ENCODE data around the gene MCMBP.

Gene MCMBP

GRCh38 chr10:119811122-119811521, 61.5 kb downstream of the MCMBP start:
- Histone ChIP-seq H3K4me1 (ENCODE audit: control insufficient read depth, insufficient read depth, low read length) (peaks cover 7% of the 10 kb centered on the region; the same call in 1 of the 2 replicates), H3K36me3 (ENCODE audit: control insufficient read depth in 2 of 2, insufficient read depth in 1 of 2, low read length in 2 of 2) (peaks cover 0 to 17% of the 10 kb centered on the region in 2 experiments; a peak in 2 of 3 replicates), H3K4me3 (ENCODE audit: low read depth, low read length) (no peak overlapping the region), H3K27ac (ENCODE audit: extremely low read depth, low read depth, low read length) (no peak overlapping the region), H3K9me3 (ENCODE audit: control insufficient read depth, insufficient read depth, low read depth, low read length) (no peaks in the 10 kb centered on the region)
- POLR2A ChIA-PET, result no interaction called here
- CTCF ChIA-PET, result interaction anchor here (0.8 to 1.8 kb wide), 3 partner anchors 60 to 61 kb away, joined by 3 to 11 read pairs (median 4); no protein-coding TSS in a partner anchor
- TF ChIP-seq, protein P1, sequence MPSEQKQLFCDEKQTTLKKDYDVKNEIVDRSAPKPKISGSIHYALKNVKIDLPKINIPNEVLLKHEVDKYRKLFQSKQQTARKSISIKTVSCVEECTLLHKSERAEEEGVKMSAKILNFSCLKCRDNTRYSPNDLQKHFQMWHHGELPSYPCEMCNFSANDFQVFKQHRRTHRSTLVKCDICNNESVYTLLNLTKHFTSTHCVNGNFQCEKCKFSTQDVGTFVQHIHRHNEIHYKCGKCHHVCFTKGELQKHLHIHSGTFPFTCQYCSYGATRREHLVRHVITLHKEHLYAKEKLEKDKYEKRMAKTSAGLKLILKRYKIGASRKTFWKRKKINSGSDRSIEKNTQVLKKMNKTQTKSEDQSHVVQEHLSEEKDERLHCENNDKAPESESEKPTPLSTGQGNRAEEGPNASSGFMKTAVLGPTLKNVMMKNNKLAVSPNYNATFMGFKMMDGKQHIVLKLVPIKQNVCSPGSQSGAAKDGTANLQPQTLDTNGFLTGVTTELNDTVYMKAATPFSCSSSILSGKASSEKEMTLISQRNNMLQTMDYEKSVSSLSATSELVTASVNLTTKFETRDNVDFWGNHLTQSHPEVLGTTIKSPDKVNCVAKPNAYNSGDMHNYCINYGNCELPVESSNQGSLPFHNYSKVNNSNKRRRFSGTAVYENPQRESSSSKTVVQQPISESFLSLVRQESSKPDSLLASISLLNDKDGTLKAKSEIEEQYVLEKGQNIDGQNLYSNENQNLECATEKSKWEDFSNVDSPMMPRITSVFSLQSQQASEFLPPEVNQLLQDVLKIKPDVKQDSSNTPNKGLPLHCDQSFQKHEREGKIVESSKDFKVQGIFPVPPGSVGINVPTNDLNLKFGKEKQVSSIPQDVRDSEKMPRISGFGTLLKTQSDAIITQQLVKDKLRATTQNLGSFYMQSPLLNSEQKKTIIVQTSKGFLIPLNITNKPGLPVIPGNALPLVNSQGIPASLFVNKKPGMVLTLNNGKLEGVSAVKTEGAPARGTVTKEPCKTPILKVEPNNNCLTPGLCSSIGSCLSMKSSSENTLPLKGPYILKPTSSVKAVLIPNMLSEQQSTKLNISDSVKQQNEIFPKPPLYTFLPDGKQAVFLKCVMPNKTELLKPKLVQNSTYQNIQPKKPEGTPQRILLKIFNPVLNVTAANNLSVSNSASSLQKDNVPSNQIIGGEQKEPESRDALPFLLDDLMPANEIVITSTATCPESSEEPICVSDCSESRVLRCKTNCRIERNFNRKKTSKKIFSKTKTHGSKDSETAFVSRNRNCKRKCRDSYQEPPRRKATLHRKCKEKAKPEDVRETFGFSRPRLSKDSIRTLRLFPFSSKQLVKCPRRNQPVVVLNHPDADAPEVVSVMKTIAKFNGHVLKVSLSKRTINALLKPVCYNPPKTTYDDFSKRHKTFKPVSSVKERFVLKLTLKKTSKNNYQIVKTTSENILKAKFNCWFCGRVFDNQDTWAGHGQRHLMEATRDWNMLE (tag by site-specific recombination; conservative IDR thresholded peaks at IDR 0.05; ENCODE audit: low read depth), result no peak
- no peak for TF ChIP-seq ZNF37A (tag by site-specific recombination; IDR thresholded peaks at IDR 0.05)
- TF ChIP-seq ZNF626 (tag by site-specific recombination; IDR thresholded peaks at IDR 0.05), result no peak
- TF ChIP-seq ZNF24 (tag by site-specific recombination; IDR thresholded peaks at IDR 0.05), result no peak
- no peak for TF ChIP-seq KLF8 (tag by site-specific recombination; IDR thresholded peaks at IDR 0.05)
- TF ChIP-seq ZNF19 (tag by site-specific recombination; IDR thresholded peaks at IDR 0.05; ENCODE audit: low read depth), result no peak

GRCh38 chr10:119807960-119808697, 64.5 kb downstream of the MCMBP start:
- Histone ChIP-seq H3K36me3 (ENCODE audit: control insufficient read depth in 2 of 2, insufficient read depth in 1 of 2, low read length in 2 of 2) (peaks cover 8 to 19% of the 10 kb centered on the region in 2 experiments), H3K4me3 (ENCODE audit: low read depth, low read length) (no peak overlapping the region), H3K9me3 (ENCODE audit: control insufficient read depth, insufficient read depth, low read depth, low read length) (no peaks in the 10 kb centered on the region), H3K27ac (ENCODE audit: extremely low read depth, low read depth, low read length) (no peak overlapping the region), H3K4me1 (ENCODE audit: control insufficient read depth, insufficient read depth, low read length) (peaks cover 7% of the 10 kb centered on the region; the same call in 1 of the 2 replicates)
- POLR2A ChIA-PET, result no interaction called here
- CTCF ChIA-PET, result interaction anchor here (0.5 to 1.4 kb wide), 3 partner anchors 47 to 119 kb away, joined by 3 to 5 read pairs (median 3); no protein-coding TSS in a partner anchor
- TF ChIP-seq ZFP3 (tag by site-specific recombination; IDR thresholded peaks at IDR 0.05; ENCODE audit: low read depth) (no peak), ZFHX2 (tag by site-specific recombination; conservative IDR thresholded peaks at IDR 0.05) (0 out of 2 replicates have a peak, but pooled peaks have one; percentile 18)

DNA sequence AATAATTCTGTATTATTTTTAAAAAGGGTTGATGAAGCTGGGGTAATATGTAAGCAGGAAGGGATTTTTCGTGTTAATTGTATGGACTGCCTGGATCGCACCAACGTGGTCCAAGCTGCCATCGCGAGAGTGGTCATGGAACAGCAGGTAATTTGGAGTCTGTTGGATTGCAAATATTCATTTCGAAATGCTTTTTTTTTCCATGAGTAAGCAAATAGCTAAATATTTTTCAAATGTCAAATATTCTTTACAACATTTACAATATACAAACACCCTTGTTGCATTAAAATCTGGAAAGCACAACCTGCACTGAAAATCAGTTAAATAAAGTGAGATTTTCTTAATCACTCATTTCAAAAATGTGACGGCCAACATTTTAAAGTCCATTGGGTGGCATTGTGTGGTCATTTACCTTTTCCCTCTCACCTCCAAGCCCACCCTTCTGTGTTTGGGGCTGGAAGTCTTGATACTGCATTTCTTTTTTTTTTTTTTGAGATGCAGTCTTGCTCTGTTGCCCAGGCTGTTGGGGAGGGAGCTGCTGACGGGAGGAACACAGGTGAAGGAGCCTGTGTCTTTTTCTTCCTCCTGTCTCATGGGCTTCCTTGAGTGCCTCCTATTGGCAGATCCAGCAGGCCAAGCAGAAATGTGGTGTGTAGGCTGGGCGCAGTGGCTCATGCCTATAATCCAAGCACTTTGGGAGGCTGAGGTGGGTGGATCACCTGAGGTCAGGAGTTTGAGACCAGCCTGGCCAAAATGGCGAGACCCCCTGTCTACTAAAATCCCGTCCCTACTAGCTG, 66.1 kb downstream of the MCMBP start:
- ChIA-PET CTCF (interaction anchor here (0.7 to 1.3 kb wide), 4 partner anchors 45 to 559 kb away, joined by 3 to 4 read pairs (median 4); no protein-coding TSS in a partner anchor), POLR2A (no interaction called here)
- peaks cover 8 to 17% of the 10 kb centered on the region in 2 experiments for H3K36me3 ChIP-seq (ENCODE audit: control insufficient read depth in 2 of 2, insufficient read depth in 1 of 2, low read length in 2 of 2)
- TF ChIP-seq, protein P2, sequence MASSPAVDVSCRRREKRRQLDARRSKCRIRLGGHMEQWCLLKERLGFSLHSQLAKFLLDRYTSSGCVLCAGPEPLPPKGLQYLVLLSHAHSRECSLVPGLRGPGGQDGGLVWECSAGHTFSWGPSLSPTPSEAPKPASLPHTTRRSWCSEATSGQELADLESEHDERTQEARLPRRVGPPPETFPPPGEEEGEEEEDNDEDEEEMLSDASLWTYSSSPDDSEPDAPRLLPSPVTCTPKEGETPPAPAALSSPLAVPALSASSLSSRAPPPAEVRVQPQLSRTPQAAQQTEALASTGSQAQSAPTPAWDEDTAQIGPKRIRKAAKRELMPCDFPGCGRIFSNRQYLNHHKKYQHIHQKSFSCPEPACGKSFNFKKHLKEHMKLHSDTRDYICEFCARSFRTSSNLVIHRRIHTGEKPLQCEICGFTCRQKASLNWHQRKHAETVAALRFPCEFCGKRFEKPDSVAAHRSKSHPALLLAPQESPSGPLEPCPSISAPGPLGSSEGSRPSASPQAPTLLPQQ (tag by site-specific recombination; IDR thresholded peaks at IDR 0.05), result no peak
- TF ChIP-seq TSHZ1 (tag by site-specific recombination; IDR thresholded peaks at IDR 0.05; ENCODE audit: borderline replicate concordance) (no peak), ZNF785 (tag by site-specific recombination; IDR thresholded peaks at IDR 0.05) (no peak)
- no peak overlapping the region for H3K4me3 ChIP-seq (ENCODE audit: low read depth, low read length)
- H3K4me1 ChIP-seq (ENCODE audit: control insufficient read depth, insufficient read depth, low read length), result no peaks in the 10 kb centered on the region
- H3K9me3 ChIP-seq (ENCODE audit: control insufficient read depth, insufficient read depth, low read depth, low read length), result no peaks in the 10 kb centered on the region
- H3K27ac ChIP-seq (ENCODE audit: extremely low read depth, low read depth, low read length), result no peak overlapping the region

Data from HEK293 (cell line).